KOPT-K1 (cell line): ENCODE data around the gene CCDC9.
"Not testable (repeated sequence)": the region's sequence is repeated elsewhere in the genome, so short reads cannot be mapped to it uniquely, and the experiment has no call there.

Source experiments
- H3K27ac ChIP-seq: fragments of 200-600 bp; sonication (generic); 2 replicates; pipeline ENCODE4 v1.5.1; 2016; ENCODE audit warnings: antibody characterized with exemption, mild to moderate bottlenecking, low read depth, low read length; ENCODE audit not compliant: poor library complexity, severe bottlenecking
- H3K36me3 ChIP-seq: fragments of 200-600 bp; sonication (generic); 2 replicates; pipeline ENCODE4 v1.5.1; 2017; ENCODE audit warnings: antibody characterized with exemption, mild to moderate bottlenecking, low read length, moderate library complexity; ENCODE audit not compliant: insufficient read depth
- H3K9me3 ChIP-seq: fragments of 200-600 bp; sonication (generic); 2 replicates; pipeline ENCODE4 v1.5.1; 2017; ENCODE audit warnings: antibody characterized with exemption, low read length, mild to moderate bottlenecking; ENCODE audit not compliant: insufficient read depth, poor library complexity, severe bottlenecking

Gene CCDC9

DNA sequence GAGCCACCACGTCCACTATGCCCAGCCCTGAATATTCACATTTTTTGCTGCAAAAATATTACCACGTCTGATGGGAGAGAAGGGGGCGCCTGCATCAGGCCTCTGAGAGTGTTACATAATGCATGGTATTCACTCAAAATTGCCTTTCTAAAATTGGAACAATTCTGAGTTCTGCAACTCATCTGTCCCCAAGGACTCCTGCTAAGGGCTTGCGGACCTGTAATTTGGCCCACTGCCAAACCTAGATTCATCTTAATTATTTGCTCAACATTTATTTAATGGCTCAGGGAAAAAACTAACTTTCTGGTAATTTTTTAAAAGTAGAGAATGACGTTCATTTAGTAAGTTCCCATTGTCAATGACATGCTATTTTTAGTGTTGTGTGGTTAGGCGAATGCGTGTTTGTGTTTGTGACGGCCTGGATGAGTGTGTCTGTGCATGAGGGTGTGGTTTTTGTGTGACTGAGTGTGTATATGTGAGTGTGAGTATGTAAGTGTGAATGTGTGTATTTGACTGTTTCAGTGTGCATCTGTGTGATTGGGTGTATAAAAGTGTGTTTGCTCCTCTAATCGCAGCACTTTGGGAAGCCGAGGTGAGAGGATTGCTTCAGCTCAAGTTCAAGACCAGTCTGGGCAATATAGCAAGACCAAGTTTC lies 27.2 kb downstream of the CCDC9 start:
- Histone ChIP-seq H3K9me3 (no peaks in the 10 kb centered on the region), H3K27ac (no peak overlapping the region), H3K36me3 (peaks cover 11% of the 10 kb centered on the region; the same call in 1 of the 2 replicates)

DNA sequence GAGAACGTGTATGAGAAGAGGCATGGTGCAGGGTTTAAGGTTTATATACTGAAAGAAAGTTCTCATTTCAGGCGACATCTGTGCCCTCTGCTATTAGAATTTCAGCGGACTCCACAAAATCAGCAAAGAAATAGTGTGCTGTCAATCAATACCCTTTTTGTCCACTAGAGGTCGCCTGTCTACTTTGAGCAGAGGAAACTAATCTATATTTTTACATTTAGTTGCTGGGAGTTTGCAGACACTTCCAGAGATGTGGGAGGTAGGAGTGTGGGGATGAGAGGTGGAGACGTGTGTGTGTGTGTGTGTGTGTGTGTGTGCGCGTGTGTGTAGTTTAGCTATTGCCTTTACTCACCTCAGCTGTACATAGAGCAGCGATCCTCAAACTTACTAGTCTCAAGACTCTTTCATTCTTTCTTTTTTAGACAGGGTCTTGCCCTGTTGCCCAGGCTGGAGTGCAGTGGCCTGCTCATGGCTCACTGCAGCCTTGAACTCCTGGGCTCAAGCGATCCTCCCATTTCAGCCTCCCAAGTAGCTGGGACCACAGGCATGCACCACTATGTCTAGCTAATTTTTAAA lies 28.1 kb downstream of the CCDC9 start:
- Histone ChIP-seq H3K27ac (no peak overlapping the region), H3K9me3 (no peaks in the 10 kb centered on the region), H3K36me3 (peaks cover 6% of the 10 kb centered on the region; the same call in 1 of the 2 replicates)

- Histone ChIP-seq H3K36me3 (no peaks in the 10 kb centered on the region), H3K9me3 (no peaks in the 10 kb centered on the region), H3K27ac (no peak overlapping the region)
Observed at GRCh38 chr19:47296036-47296435, 39.7 kb downstream of the CCDC9 start.

DNA sequence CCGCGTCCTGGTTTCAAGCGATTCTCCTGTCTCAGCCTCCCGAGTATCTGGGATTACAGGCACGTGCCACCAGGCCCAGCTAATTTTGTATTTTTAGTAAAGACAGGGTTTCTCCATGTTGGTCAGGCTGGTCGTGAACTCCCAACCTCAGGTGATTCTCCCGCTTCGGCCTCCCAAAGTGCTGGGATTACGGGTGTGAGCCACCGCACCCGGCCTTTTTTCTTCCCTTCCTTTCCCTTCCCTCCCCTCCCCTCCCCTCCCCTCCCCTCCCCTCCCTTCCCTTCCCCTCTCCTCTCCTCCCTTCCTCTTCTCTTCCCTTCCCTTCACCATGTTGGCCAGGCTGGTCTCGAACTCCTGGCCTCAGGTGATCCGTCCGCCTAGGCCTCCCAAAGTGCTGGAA lies 44.5 kb downstream of the CCDC9 start:
- H3K9me3 ChIP-seq, H3K27ac ChIP-seq, H3K36me3 ChIP-seq: not testable (repeated sequence)

GRCh38 chr19:47302249-47302648 lies 45.9 kb downstream of the CCDC9 start:
- Histone ChIP-seq H3K36me3 (no peaks in the 10 kb centered on the region), H3K9me3 (no peaks in the 10 kb centered on the region), H3K27ac (no peak overlapping the region)

- H3K9me3 ChIP-seq: no peaks in the 10 kb centered on the region
- no peak overlapping the region for H3K27ac ChIP-seq
- no peaks in the 10 kb centered on the region for H3K36me3 ChIP-seq
Observed at GRCh38 chr19:47303966-47304365, 47.6 kb downstream of the CCDC9 start.

DNA sequence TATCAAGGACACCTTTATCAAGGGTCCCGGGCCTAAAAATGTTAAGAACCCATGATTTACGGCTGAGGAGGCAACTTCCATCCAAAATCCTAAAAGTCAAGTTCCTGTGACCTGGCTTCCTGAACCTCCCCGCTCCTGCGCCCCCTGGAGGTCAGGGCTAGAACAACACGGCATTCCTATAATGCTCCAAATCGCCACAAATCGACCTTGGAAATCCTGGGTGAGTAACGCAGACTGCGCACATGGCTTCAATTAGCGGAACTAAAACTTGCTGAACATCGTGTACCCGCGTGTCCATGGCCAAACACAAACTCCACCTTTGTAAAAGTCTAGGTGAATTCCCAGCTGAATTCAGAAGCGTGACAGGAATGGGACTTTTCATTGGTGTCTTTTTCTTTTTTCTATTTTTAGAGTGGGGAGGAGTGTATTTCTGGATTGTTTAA lies 49.0 kb downstream of the CCDC9 start:
- Histone ChIP-seq H3K9me3 (no peaks in the 10 kb centered on the region), H3K27ac (no peak overlapping the region), H3K36me3 (no peaks in the 10 kb centered on the region)

DNA sequence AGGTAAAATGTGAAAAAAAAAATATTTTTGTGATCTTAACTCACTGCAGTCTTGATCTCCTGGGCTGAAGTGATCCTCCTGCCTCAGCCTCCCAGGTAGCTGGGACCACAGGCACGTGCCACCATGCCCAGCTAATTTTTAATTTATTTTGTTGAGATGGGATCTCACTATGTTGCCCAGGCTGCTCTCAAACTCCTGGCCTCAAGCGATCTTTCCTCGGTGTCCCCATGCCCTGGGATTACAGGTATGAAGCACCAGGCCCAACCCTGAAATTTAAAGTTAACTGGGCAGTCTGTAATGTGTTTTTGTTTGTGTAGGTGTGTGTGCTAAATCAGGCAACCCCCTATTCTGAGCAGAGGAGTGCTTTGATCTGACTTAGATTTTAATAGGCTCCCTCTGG lies 50.0 kb downstream of the CCDC9 start:
- no peak overlapping the region for H3K27ac ChIP-seq
- no peaks in the 10 kb centered on the region for H3K36me3 ChIP-seq
- H3K9me3 ChIP-seq: no peaks in the 10 kb centered on the region

DNA sequence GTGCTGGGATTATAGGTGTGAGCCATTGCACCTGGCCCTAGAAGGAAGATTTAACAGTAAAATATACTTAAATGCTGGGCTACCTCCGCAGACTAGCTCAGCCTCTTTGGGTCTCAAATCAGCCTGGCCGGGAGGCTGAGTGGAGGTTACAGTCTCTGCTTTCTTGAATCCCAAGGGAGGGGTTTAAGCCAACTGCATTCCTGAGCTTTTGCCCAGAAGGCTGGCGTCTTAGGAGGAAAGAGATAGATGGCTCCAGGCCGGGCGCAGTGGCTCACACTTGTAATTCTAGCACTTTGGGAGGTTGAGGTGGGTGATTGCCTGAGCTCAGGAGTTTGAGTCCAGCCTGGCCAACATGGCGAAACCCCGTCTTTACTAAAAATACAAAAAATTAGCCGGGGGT lies 52.7 kb downstream of the CCDC9 start:
- Histone ChIP-seq H3K36me3 (no peaks in the 10 kb centered on the region), H3K9me3 (no peaks in the 10 kb centered on the region), H3K27ac (no peak overlapping the region)

DNA sequence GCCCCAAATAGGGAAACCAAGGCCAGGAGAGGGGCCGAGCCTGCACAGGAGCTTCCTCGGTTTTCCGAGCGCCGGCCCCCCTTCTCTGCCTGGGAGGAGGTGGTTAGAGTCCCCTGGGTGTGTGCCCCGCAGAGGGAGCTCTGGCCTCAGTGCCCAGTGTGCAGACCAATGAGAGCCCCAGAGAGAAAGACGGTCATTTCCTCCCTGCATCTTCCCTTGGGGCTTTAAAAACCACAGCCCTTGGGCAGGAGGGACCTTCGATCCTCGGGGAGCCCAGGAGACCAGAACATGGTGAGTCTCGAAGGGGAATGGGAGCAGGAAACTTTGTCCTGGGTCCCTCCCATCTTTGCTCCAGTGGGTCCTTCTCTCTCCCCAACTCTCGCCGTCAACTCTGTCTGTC lies 53.3 kb downstream of the CCDC9 start, which contains the start of gene C5AR1:
C5AR1 (plus strand) TSS at position 254 of the 400 bp plus-strand sequence; CDS start at position 289, 35 bp downstream.
- Histone ChIP-seq H3K27ac (no peak within 1 kb of the TSS), H3K36me3 (no peaks in the 10 kb centered on the region)

DNA sequence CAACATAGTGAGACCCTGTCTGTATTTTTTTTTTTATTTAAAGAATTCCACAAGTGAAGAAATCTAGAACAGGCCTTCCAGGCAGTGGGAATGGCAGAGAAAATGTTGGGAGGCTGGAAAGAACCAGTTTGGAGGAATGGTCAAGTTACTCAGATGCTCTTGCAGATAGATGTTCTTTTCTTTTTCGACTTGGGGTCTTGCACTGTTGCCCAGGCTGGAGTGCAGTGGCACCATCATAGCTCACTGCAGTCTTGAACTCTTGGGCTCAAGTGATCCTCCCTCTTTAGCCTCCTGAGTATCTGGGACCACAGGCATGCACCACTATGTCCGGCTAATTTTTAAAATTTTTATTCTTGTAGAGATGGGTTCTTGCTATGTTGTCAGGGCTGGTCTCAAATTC lies 54.0 kb downstream of the CCDC9 start:
- H3K9me3 ChIP-seq: no peaks in the 10 kb centered on the region
- H3K27ac ChIP-seq: no peak overlapping the region
- no peaks in the 10 kb centered on the region for H3K36me3 ChIP-seq

More for the DNA sequence above, 53.3 kb downstream of the CCDC9 start, which contains the start of gene C5AR1:
- H3K9me3 ChIP-seq: no peaks in the 10 kb centered on the region

DNA sequence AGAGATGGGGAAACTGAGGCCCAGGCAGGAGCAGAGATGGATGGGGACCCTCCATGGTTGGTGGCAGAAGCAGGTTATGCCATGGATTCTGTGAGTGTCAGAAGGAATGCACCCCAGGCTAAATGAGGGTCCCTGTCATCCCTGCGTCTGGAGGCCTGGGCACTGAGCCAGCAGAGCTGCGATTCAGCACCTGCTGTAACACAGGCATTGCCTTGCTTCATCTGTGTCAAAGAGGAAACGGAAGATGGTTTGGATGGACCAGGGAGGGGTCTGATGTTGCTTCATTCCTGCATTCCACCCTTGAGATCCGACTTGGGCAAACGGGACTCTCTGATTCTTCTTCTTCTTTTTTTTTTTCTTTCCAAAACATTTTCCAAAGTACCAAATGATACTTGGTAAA lies 54.5 kb downstream of the CCDC9 start:
- no peaks in the 10 kb centered on the region for H3K9me3 ChIP-seq
- no peak overlapping the region for H3K27ac ChIP-seq
- H3K36me3 ChIP-seq: no peaks in the 10 kb centered on the region

- H3K27ac ChIP-seq: no peak overlapping the region
- H3K36me3 ChIP-seq: no peaks in the 10 kb centered on the region
Observed at GRCh38 chr19:47312366-47313006, 56.2 kb downstream of the CCDC9 start.

GRCh38 chr19:47313754-47314295 lies 57.5 kb downstream of the CCDC9 start:
- H3K9me3 ChIP-seq: no peaks in the 10 kb centered on the region
- H3K27ac ChIP-seq: no peak overlapping the region
- no peaks in the 10 kb centered on the region for H3K36me3 ChIP-seq

More at GRCh38 chr19:47312366-47313006, 56.2 kb downstream of the CCDC9 start:
- no peaks in the 10 kb centered on the region for H3K9me3 ChIP-seq

DNA sequence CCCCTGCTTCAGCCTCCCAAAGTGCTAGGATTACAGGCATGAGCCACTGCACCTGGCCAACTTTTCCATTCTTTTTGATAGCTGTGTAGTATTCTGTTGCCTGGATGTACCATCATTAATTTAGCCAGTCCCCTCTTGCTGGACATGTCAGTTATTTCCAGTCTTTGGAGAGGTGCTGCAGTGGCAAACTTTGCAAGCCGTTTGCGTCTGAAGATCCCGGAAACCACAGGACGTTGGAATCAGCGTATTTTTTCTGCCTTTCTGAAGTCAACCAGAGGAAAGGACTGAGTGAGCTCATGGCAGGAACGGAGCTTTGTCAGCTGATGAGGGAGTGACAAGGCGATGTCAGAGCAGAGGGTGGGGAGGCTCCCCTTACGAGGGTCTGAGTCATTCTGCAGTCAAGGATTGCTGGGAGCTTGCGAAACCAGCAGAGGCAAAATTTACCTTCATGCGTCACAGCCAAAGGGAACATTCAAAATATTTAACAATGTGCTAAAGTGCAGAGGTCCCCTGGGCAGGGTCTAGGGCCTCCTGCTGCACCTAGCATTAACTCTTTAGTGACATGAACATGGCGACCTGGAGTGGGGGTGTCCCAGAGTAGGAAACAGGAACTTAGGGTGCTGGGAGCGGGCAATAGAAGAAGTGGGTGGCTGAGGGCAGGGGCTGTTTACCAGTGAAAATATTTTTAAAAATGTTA lies 58.9 kb downstream of the CCDC9 start:
- Histone ChIP-seq H3K9me3 (no peaks in the 10 kb centered on the region), H3K27ac (no peak overlapping the region), H3K36me3 (no peaks in the 10 kb centered on the region)
